HTERT RPE-1 (cell line): Measurements from ENCODE around the gene IFNGR2.
"Not testable (repeated sequence)": the region's sequence is repeated elsewhere in the genome, so short reads cannot be mapped to it uniquely, and the experiment has no call there.

Source experiments
- in situ Hi-C: fragments of 300-500 bp; cut with MboI; formaldehyde crosslinking; loops from 4 replicates; pipeline ENCODE4 v1.14.3; 2020; ENCODE audit warnings: low sequenced_read_pairs

IFNGR2 gene

DNA sequence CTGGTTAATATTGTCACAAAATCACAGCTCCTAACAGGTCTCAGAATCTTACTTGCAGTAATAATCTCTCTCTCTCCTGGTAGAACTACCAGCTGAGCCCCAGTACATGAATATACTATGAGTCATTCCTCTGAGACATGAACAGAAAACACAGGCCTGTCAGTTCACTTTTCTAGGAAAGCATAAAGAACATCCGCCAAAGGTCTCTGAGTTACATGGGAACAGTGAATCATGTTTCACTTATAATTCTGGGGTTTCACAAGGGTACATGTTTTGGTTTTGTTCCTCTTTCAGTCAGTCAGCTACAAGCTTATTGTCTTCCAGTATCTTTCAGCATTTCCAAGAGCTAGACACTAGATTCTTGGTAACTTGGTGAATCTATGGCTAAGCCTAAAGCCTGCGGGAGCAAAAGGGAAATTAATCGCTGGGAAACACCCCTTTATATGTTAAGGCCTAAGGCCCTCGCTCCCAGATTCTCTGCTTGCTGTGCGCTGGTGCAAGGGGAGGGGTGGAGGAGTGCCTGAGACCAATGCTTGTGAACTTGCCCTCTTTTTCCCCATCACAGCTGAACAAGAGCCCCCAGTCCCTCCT is 31.7 kb downstream of the IFNGR2 start:
- in situ Hi-C loops, result no loop called here

DNA sequence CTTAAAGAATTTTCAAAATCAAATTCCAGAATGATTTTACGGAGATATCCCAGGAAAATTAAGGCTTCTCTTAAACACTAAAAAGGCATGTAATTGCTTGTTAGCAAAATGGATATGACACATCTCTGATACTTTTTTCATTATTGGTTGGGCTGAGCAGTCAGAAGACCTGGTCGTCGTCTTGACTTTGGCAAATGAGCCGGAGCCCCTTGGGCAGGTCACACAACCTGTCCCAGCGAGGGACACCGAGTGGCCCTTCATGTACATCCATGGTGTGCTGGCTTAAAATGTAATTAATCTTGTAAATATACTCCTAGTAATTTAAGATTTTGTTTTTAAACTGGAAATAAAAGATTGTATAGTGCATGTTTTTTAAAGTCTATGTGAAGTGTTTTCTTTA is 33.9 kb downstream of the IFNGR2 start:
- in situ Hi-C loops, result no loop called here

- in situ Hi-C loops, result no loop called here
Measured at GRCh38 chr21:33441489-33442477, 38.6 kb downstream of the IFNGR2 start.

DNA sequence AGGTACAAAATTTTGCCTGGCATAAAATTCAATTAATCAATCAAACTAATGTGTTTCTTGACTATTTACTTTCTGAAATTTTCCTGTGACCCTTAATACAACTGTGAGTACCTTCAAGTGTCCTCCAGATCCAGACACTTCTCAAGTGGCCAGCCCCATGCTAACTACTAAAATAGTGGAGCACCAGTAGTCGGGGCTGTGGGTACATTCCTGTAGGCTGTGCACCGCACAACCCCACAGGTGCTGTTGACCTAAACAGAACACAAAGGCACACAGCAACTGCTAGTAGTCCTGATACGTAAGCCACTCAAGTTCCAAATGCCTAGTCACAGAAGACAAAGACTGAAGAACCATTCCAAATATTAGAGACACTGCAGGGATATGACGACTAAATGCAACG is 40.0 kb downstream of the IFNGR2 start:
- in situ Hi-C loops, result no loop called here

GRCh38 chr21:33444499-33444898 is 41.3 kb downstream of the IFNGR2 start:
- in situ Hi-C loops, result no loop called here

GRCh38 chr21:33446620-33447019 is 43.4 kb downstream of the IFNGR2 start:
- in situ Hi-C loops, result not testable (repeated sequence)

- in situ Hi-C loops, result no loop called here
Measured at GRCh38 chr21:33449616-33450015, 46.4 kb downstream of the IFNGR2 start.

DNA sequence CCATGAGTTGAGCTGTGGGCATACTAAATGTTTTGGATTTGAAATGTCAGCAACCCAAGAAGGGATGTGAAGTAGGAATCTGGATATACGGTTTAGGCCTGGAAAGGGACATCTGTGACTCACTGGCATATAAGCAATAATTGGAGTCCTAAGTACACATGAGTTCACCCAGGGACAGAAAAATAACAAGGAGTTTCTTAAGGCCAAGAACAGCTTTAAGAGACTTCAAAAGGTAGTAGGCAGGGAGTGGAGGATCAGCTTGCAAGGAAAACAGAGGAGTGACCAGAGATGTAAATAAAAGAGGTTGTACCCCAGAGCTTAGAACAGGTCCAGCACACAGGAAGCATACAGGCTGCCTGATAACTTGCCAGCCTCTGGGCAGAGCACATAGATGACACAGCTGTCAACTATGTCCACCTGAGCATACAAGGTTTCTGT is 48.4 kb downstream of the IFNGR2 start:
- in situ Hi-C loops, result no loop called here

DNA sequence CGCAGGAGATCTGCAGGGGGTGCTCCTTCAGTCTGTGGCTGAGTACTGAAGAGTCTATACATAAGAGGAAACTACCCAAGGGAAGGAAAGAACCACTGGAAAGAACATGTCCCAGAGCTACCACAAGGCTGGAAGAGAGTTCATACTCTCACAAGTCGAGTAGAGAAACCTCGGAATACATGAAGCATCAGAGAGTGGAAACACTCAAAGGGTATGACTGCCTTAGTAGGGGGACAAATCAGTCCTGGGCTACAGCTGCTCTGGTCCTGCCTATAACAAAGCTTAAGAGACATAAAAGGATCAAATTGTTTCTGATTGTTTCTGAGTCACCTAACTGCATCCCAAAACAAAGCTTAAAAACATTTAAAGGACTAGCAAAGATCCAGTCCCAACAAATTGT is 49.1 kb downstream of the IFNGR2 start:
- in situ Hi-C loops, result no loop called here

DNA sequence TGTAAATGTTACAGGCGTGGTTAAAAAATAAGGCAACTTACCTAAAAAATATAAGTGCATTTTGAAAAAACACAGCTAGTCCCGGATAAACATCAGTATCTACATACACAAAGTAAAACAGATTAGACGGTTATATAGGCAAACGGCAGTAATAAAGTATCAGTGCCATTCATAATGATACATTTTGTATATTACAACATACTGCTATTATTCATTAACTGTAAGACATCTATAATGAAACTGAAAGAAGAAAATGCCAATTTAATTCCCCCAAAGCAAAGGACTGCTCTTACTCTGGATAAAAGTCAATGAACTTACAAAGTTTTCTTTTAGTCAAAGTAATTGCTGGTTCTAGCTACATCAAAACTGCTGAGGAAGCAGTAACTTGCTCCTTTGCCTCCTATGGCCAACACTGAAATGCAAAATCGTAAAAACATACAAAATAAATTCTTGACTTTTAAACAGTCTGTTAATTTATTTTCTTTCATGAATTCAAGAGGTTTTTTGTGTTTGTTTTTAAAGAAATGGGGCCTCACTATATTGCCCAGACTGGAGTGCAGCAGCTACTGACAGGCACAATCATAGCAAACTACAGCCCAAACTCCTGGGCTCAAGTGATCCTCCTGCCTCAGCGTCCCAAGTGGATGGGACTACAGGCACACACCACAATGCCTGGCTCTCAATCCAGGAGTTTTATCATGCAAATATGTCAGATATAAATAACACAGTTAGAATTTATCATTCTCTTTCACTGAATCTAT is 52.7 kb downstream of the IFNGR2 start:
- in situ Hi-C loops, result no loop called here

- in situ Hi-C loops, result no loop called here
Measured at GRCh38 chr21:33458861-33459260, 55.6 kb downstream of the IFNGR2 start.

- in situ Hi-C loops, result no loop called here
Measured at GRCh38 chr21:33461538-33462250, 58.5 kb downstream of the IFNGR2 start.

DNA sequence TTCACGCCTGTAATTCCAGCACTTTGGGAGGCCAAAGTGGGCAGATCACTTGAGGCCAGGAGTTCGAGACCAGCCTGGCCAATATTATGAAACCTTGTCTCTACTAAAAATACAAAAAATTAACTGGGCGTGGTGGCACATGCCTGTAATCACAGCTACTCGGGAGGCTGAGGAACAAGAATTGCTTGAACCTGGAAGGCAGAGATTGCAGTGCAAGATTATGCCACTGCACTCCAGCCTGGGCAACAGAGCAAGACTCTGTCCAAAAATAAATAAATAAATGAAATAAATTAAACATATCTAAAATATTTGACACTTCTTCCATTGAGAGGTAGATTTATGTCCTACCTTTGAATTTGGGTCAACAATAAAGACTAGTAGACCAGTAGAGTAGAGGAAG is 66.0 kb downstream of the IFNGR2 start:
- in situ Hi-C loops, result not testable (repeated sequence)

DNA sequence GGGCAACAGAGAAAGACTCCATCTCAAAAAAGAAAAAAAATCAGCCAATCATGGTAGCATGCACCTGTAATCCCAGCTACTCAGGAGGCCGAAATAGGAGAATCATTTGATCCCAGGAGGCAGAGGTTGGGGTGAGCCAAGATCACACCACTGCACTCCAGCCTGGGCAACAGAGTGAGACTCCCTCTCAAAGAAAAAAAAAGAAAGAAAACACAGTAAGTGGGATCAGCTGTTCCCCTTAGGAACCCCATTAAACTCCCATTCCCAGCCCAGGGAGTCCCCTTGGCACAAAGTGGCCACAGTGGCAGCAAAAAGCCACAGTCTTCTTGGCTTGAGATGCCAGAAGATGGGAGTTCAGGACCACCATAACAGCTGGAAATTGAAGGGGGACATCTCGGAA is 67.5 kb downstream of the IFNGR2 start:
- in situ Hi-C loops, result no loop called here

DNA sequence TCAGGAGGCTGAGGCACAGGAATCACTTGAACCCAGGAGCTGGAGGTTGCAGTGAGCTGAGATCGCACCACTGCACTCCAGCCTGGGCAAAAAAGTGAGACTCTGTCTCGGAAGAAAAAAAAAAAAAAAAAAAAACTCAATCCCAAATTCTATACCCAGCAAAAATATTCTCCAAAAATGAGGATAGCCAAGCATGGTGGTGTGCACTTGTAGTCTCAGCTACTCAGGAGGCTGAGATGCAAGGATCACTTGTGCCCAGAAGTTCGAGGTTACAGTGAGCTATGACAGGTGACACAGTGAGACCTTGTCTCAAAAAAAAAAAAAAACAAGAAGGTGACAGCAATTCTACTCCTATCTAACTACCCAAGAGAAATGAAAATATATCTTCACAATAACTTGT is 70.1 kb downstream of the IFNGR2 start:
- in situ Hi-C loops, result no loop called here

DNA sequence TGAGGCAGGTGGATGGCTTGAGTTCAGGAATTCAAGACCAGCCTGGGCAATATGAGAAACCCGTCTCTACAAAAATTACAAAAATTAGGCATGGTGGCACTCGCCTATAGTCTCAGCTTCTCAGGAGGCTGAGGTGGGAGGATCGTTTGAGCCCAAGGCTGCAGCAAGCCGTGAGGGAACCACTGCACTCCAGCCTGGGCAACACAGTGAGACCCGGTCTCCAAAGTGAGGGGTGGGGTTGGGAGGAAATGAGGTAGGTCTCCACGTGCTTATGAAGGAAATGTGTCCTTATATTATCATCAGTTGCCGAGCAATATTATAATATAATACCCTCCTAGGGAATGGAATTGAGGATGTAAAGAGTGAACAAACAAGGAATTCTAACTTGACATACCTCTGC is 73.9 kb downstream of the IFNGR2 start:
- in situ Hi-C loops, result no loop called here

GRCh38 chr21:33478182-33478581 is 75.0 kb downstream of the IFNGR2 start:
- in situ Hi-C loops, result no loop called here

DNA sequence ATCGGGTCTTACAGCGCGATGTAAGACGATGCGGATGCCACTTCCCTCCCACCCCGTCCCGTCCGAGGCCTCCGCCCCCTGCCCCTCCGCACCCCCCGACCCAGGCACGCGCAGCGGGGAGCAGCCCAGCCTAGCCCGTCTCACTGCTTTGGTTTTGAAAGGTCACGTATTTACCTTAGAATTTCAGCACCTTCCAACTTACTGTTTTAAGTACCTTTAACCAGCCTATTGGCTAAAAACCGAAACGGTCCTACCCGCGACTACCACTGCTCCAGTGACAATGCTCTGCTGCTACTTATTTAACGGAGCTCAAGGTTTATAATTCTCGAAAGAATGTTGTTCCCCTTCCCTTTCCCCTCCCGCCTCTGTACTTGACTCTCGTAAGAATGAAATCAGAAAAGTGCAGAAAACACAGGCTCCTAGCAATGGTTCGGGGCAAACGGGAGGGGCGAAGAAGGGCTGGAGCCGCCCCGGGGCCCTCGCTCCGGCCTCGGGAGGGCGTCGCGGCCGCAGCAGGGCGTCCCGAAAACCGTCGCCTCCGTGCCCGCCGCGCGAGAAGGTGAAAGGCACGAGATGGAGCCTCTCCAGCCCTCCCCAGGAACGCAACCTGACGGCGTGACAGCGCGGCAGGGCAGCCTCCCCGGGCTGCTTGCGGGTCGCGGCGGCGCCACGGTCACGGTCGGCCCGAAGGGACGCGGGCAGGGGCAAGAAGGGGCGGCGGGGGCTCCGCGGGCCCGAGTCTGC is 75.9 kb downstream of the IFNGR2 start:
- in situ Hi-C loops, result no loop called here

- in situ Hi-C loops, result no loop called here
Measured at GRCh38 chr21:33479679-33480480, 76.7 kb downstream of the IFNGR2 start, which contains the start of gene TMEM50B. TMEM50B (minus strand) TSS chr21:33479974; CDS start chr21:33468885, 11,089 bp downstream.
